Measurements from ENCODE around the gene RTKN.

Gene RTKN

GRCh38 chr2:74375838-74376237, 65.9 kb downstream of the RTKN start:
- DNase-seq (ENCODE audit: low spot score), result no peak

Measured in RKO (cell line).